Erythroblast (primary cell): ENCODE measurements around the gene STRADB.
"Not testable (repeated sequence)": the region's sequence is repeated elsewhere in the genome, so short reads cannot be mapped to it uniquely, and the experiment has no call there.

Experiments
- DNase-seq, 2 experiments: peaks; one replicate each; lab custom pipeline; 2025; lab: John Stamatoyannopoulos, UW
- GATA1 ChIP-seq: IDR thresholded peaks from 2 replicates; pipeline ENCODE4 v1.6.1; 2011; ENCODE audit warnings: low read depth, mild to moderate bottlenecking, control low read depth, low read length, moderate library complexity
- POLR2A ChIP-seq: IDR thresholded peaks from 2 replicates; pipeline ENCODE4 v1.6.1; 2011; ENCODE audit warnings: mild to moderate bottlenecking, low read length

The STRADB gene

GRCh38 chr2:201419057-201419635, 32.4 kb upstream of the STRADB start:
- TF ChIP-seq GATA1 = no peak
- TF ChIP-seq POLR2A = no peak
- peak in 1 of 2 experiments; percentile 25 for DNase-seq

GRCh38 chr2:201419986-201420385, 31.6 kb upstream of the STRADB start:
- DNase-seq = no peak
- TF ChIP-seq POLR2A (no peak), GATA1 (no peak)

GRCh38 chr2:201420442-201421113, 31.0 kb upstream of the STRADB start:
- no peak for TF ChIP-seq POLR2A
- TF ChIP-seq GATA1 = no peak
- DNase-seq = no peak

- TF ChIP-seq POLR2A (no peak), GATA1 (no peak)
- DNase-seq = no peak
Observed at GRCh38 chr2:201425952-201426351, 25.6 kb upstream of the STRADB start.

GRCh38 chr2:201428366-201428765, 23.2 kb upstream of the STRADB start:
- not testable (repeated sequence) for DNase-seq

GRCh38 chr2:201429835-201430234, 21.7 kb upstream of the STRADB start:
- DNase-seq = not testable (repeated sequence)

- not testable (repeated sequence) for DNase-seq
Observed at GRCh38 chr2:201430322-201430721, 21.2 kb upstream of the STRADB start.

- no peak for DNase-seq
- TF ChIP-seq POLR2A = no peak
- TF ChIP-seq GATA1 = no peak
Observed at GRCh38 chr2:201430839-201431238, 20.7 kb upstream of the STRADB start.

GRCh38 chr2:201432038-201432620, 19.4 kb upstream of the STRADB start:
- TF ChIP-seq GATA1 (no peak), POLR2A (no peak)
- DNase-seq = peak; percentile 48 to 66

GRCh38 chr2:201432621-201433393, 18.7 kb upstream of the STRADB start:
- peak; percentile 88 for DNase-seq
- no peak for TF ChIP-seq POLR2A
- no peak for TF ChIP-seq GATA1

GRCh38 chr2:201433394-201433995, 18.0 kb upstream of the STRADB start:
- peak; percentile 89 to 95 for DNase-seq

GRCh38 chr2:201436141-201436540, 15.4 kb upstream of the STRADB start:
- no peak for TF ChIP-seq GATA1
- TF ChIP-seq POLR2A = no peak
- DNase-seq = no peak

More at GRCh38 chr2:201433394-201433995, 18.0 kb upstream of the STRADB start:
- TF ChIP-seq POLR2A (peak; percentile 56), GATA1 (no peak)

GRCh38 chr2:201439336-201439922, 12.1 kb upstream of the STRADB start:
- DNase-seq = not testable (repeated sequence)
